SK-N-SH (cell line): ENCODE measurements around the gene BTAF1. TPM values are rescaled to one million over a fixed set of nuclear protein-coding genes. Genes with fewer than 3 reads are reported as not detected.
A peak's percentile ranks its signal among the peaks of the same experiment; 100 is the strongest.

Experiments
- CTCF ChIA-PET: fragments of 300-600, 350-600 bp; formaldehyde crosslinking; extraction: SDS; loops from one replicate; lab custom pipeline; 2021; lab: Yijun Ruan, JAX
- POLR2A ChIA-PET: fragments of 350-600 bp; sonication (Branson Sonifier 250); formaldehyde crosslinking; extraction: SDS; loops from one replicate; lab custom pipeline; 2020; ENCODE audit warnings: antibody characterized with exemption, inconsistent platforms; lab: Yijun Ruan, JAX
- DNase-seq: peaks from one replicate; pipeline ENCODE4 v3.0.0; 2012
- H2AFZ ChIP-seq: fragments of 200-600 bp; sonication (generic); 2 replicates; pipeline ENCODE4 v1.8.1; 2016; ENCODE audit warnings: antibody characterized with exemption, mild to moderate bottlenecking, low read depth
- H3F3A ChIP-seq: fragments of 200-600 bp; sonication (generic); replicated peaks from 2 replicates; pipeline ENCODE3; 2016; ENCODE audit warnings: antibody characterized with exemption, mild to moderate bottlenecking; ENCODE audit not compliant: insufficient read depth
- H3K27ac ChIP-seq, 2 experiments: fragments of 200-500 bp in 1 of 2; fragments of 200-600 bp in 1 of 2; sonication (Bioruptor generic) in 1 of 2; sonication (generic), shearing (Covaris generic) in 1 of 2; 2 replicates each; pipeline versions ENCODE4 v1.5.1 to v1.6.1; 2014 to 2016; ENCODE audit warnings: low read depth in 2 of 2, inconsistent platforms in 1 of 2, low read length in 1 of 2, mild to moderate bottlenecking in 1 of 2, mixed read lengths in 1 of 2
- H3K27me3 ChIP-seq: fragments of 200-600 bp; sonication (generic), shearing (Covaris generic); 2 replicates; pipeline ENCODE4 v1.6.1; 2016; ENCODE audit warnings: mixed run types; ENCODE audit not compliant: insufficient read depth
- H3K36me3 ChIP-seq, 2 experiments: fragments of 200-500 bp in 1 of 2; fragments of 200-600 bp in 1 of 2; sonication (Bioruptor generic) in 1 of 2; sonication (generic) in 1 of 2; replicated peaks in 1 of 2; 2 replicates each; pipeline versions ENCODE3 to v1.5.1; 2014 to 2016; ENCODE audit warnings: low read length in 1 of 2, mild to moderate bottlenecking in 1 of 2; ENCODE audit not compliant: insufficient read depth in 2 of 2, control insufficient read depth in 1 of 2
- H3K4me1 ChIP-seq, 2 experiments: fragments of 200-500 bp in 1 of 2; fragments of 200-600 bp in 1 of 2; sonication (Bioruptor generic) in 1 of 2; sonication (generic), shearing (Covaris generic) in 1 of 2; 2 replicates each; pipeline versions ENCODE4 v1.5.1 to v1.6.1; 2014 to 2016; ENCODE audit warnings: low read depth in 1 of 2, low read length in 1 of 2, mixed run types in 1 of 2; ENCODE audit not compliant: insufficient read depth in 2 of 2, control insufficient read depth in 1 of 2
- H3K4me2 ChIP-seq: fragments of 200-600 bp; sonication (generic), shearing (Covaris generic); 2 replicates; pipeline ENCODE4 v1.6.1; 2017; ENCODE audit warnings: mixed run types
- H3K4me3 ChIP-seq, 2 experiments: fragments of 200-500 bp in 1 of 2; fragments of 200-600 bp in 1 of 2; sonication (Bioruptor generic) in 1 of 2; sonication (generic), shearing (Covaris generic) in 1 of 2; 2 replicates each; pipeline versions ENCODE4 v1.5.1 to v1.8.1; 2014 to 2016; ENCODE audit warnings: low read depth in 2 of 2, inconsistent platforms in 1 of 2, low read length in 1 of 2, mild to moderate bottlenecking in 1 of 2, mixed read lengths in 1 of 2, moderate library complexity in 1 of 2
- H3K79me2 ChIP-seq: fragments of 200-600 bp; sonication (generic); 2 replicates; pipeline ENCODE4 v1.8.1; 2017; ENCODE audit warnings: mild to moderate bottlenecking; ENCODE audit not compliant: insufficient read depth
- H3K9ac ChIP-seq: fragments of 200-600 bp; sonication (generic); 2 replicates; pipeline ENCODE4 v1.6.1; 2017; ENCODE audit warnings: mixed run types
- H3K9me2 ChIP-seq: fragments of 200-600 bp; sonication (generic); 2 replicates; pipeline ENCODE4 v1.6.1; 2017; ENCODE audit warnings: mixed run types
- H3K9me3 ChIP-seq: fragments of 200-600 bp; sonication (generic); 2 replicates; pipeline ENCODE4 v1.6.1; 2017; ENCODE audit warnings: mixed run types, mild to moderate bottlenecking, moderate library complexity
- H4K20me1 ChIP-seq: fragments of 200-600 bp; sonication (generic); 2 replicates; pipeline ENCODE4 v1.6.1; 2017; ENCODE audit warnings: mild to moderate bottlenecking, mixed run types; ENCODE audit not compliant: insufficient read depth
- EP300 ChIP-seq, 2 experiments: IDR thresholded peaks; 2 replicates each; pipeline versions ENCODE4 v1.4.0 to v1.6.1; 2012; ENCODE audit warnings: borderline replicate concordance in 1 of 2, low read depth in 1 of 2, low read length in 1 of 2
- FOXM1 ChIP-seq: IDR thresholded peaks from 2 replicates; pipeline ENCODE4 v1.4.0; 2012; ENCODE audit warnings: low read depth, mild to moderate bottlenecking
- JUND ChIP-seq: IDR thresholded peaks from 2 replicates; pipeline ENCODE4 v1.4.0; 2012
- SIN3A ChIP-seq: IDR thresholded peaks from 2 replicates; pipeline ENCODE4 v1.6.1; 2012; ENCODE audit warnings: low read depth, mild to moderate bottlenecking, low read length, moderate library complexity, borderline replicate concordance
- TAF1 ChIP-seq: IDR thresholded peaks from 2 replicates; pipeline ENCODE4 v1.6.1; 2012; ENCODE audit warnings: low read depth, mild to moderate bottlenecking, low read length, moderate library complexity, borderline replicate concordance
- YY1 ChIP-seq: IDR thresholded peaks from 2 replicates; pipeline ENCODE4 v1.4.0; 2012; ENCODE audit warnings: low read depth, mild to moderate bottlenecking
- WGBS: methylation state at CpG from one replicate; pipeline ENCODE4 v1.1.6; 2017; ENCODE audit warnings: low lambda C conversion rate; 5-methylcytosine and 5-hydroxymethylcytosine counted together
- polyA plus RNA-seq, 3 experiments: library from polyadenylated mRNA; depleted of rRNA; stranded (reverse); fragments of >200 nt; gene quantifications; 2 replicates each; pipeline ENCODE4 v1.2.3, GENCODE V29; 2012
- TF ChIP-seq, protein P1 (sequence below): IDR thresholded peaks from 2 replicates; pipeline ENCODE4 v1.6.1; 2012; ENCODE audit warnings: mild to moderate bottlenecking, low read depth, low read length, moderate library complexity
- TF ChIP-seq, protein P2 (sequence below): fragments of 200-600 bp; sonication (generic); IDR thresholded peaks from 2 replicates; pipeline ENCODE4 v1.6.1; 2017; ENCODE audit warnings: antibody characterized with exemption, mild to moderate bottlenecking, moderate library complexity
- TF ChIP-seq, protein P3 (sequence below): IDR thresholded peaks from 2 replicates; pipeline ENCODE4 v1.4.0; 2012; ENCODE audit warnings: low read depth, borderline replicate concordance

BTAF1 gene
- polyA plus RNA-seq, 1 of the 3 experiments (the other 2 are of a cell fraction) = 9.8 TPM

DNA sequence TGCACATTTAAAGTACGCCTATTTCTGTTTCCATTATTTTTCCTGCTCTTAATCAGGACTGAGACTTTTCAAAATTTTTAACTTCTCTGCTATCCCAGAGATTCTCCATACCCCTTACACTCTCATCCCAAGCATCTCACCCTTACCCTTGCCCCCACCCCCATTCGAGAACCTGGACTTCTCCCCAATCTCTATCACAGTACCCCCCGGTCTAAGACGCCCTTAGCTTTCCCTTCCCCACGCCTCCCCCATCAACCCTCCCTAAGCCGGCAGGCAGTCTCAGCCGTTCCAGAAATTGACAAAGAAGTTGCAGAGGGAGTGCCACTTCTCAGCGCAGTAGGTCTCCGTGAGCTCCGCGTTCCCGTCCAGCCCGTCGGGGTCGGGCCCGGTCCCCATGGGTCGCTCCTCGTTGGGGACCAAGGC, 15.6 kb upstream of the BTAF1 start:
- H3K4me1 ChIP-seq = peaks cover 2 to 3% of the 10 kb centered on the region in 2 experiments; a peak in 1 of 4 replicates
- H3F3A ChIP-seq = peaks cover 12% of the 10 kb centered on the region
- no peaks in the 10 kb centered on the region for H3K27me3 ChIP-seq
- WGBS = 20% methylated on average over 10 of the region's 18 CpGs
- no peaks in the 10 kb centered on the region for H3K9me2 ChIP-seq
- peak overlapping the region; percentile 86 for H2AFZ ChIP-seq
- H3K9me3 ChIP-seq = no peaks in the 10 kb centered on the region; the same call in 1 of the 2 replicates
- peak overlapping the region; percentile 92 for H3K4me2 ChIP-seq
- H3K4me3 ChIP-seq = peak overlapping the region; percentile 74 to 80
- no peaks in the 10 kb centered on the region; the same call in 1 of the 2 replicates for H3K79me2 ChIP-seq
- H3K36me3 ChIP-seq = peaks cover 0 to 3% of the 10 kb centered on the region in 2 experiments
- DNase-seq = no peak
- TF ChIP-seq SIN3A (no peak), FOXM1 (no peak), JUND (no peak), EP300 (IDR thresholded peaks at IDR 0.05; ENCODE audit: borderline replicate concordance in 1 of 2, low read depth in 1 of 2, low read length in 1 of 2) (no peak), YY1 (no peak), TAF1 (no peak)
- TF ChIP-seq, protein P1, sequence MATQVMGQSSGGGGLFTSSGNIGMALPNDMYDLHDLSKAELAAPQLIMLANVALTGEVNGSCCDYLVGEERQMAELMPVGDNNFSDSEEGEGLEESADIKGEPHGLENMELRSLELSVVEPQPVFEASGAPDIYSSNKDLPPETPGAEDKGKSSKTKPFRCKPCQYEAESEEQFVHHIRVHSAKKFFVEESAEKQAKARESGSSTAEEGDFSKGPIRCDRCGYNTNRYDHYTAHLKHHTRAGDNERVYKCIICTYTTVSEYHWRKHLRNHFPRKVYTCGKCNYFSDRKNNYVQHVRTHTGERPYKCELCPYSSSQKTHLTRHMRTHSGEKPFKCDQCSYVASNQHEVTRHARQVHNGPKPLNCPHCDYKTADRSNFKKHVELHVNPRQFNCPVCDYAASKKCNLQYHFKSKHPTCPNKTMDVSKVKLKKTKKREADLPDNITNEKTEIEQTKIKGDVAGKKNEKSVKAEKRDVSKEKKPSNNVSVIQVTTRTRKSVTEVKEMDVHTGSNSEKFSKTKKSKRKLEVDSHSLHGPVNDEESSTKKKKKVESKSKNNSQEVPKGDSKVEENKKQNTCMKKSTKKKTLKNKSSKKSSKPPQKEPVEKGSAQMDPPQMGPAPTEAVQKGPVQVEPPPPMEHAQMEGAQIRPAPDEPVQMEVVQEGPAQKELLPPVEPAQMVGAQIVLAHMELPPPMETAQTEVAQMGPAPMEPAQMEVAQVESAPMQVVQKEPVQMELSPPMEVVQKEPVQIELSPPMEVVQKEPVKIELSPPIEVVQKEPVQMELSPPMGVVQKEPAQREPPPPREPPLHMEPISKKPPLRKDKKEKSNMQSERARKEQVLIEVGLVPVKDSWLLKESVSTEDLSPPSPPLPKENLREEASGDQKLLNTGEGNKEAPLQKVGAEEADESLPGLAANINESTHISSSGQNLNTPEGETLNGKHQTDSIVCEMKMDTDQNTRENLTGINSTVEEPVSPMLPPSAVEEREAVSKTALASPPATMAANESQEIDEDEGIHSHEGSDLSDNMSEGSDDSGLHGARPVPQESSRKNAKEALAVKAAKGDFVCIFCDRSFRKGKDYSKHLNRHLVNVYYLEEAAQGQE = no peak
- TF ChIP-seq, protein P2, sequence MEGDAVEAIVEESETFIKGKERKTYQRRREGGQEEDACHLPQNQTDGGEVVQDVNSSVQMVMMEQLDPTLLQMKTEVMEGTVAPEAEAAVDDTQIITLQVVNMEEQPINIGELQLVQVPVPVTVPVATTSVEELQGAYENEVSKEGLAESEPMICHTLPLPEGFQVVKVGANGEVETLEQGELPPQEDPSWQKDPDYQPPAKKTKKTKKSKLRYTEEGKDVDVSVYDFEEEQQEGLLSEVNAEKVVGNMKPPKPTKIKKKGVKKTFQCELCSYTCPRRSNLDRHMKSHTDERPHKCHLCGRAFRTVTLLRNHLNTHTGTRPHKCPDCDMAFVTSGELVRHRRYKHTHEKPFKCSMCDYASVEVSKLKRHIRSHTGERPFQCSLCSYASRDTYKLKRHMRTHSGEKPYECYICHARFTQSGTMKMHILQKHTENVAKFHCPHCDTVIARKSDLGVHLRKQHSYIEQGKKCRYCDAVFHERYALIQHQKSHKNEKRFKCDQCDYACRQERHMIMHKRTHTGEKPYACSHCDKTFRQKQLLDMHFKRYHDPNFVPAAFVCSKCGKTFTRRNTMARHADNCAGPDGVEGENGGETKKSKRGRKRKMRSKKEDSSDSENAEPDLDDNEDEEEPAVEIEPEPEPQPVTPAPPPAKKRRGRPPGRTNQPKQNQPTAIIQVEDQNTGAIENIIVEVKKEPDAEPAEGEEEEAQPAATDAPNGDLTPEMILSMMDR = no peak
- TF ChIP-seq, protein P3, sequence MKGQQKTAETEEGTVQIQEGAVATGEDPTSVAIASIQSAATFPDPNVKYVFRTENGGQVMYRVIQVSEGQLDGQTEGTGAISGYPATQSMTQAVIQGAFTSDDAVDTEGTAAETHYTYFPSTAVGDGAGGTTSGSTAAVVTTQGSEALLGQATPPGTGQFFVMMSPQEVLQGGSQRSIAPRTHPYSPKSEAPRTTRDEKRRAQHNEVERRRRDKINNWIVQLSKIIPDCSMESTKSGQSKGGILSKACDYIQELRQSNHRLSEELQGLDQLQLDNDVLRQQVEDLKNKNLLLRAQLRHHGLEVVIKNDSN = no peak
- peak overlapping the region; percentile 62; the same call in 1 of the 2 replicates for H3K9ac ChIP-seq
- CTCF ChIA-PET = interaction anchor here (0.7 to 3.1 kb wide), 12 partner anchors 9 to 518 kb away, joined by 3 to 24 read pairs (median 4); partner anchors contain the start of genes BTAF1 and TNKS2
- POLR2A ChIA-PET = interaction anchor here (1.0 to 2.0 kb wide), 3 partner anchors 16 to 21 kb away, joined by 3 to 11 read pairs (median 4); partner anchors contain the start of gene BTAF1
- peak overlapping the region in 1 of 2 experiments; percentile 36; a peak in 1 of 4 replicates for H3K27ac ChIP-seq
- H4K20me1 ChIP-seq = no peaks in the 10 kb centered on the region
